Esophagus muscularis mucosa (tissue), 4 donors: ENCODE measurements around the gene CERS2.

ENCODE experiments used
- CTCF ChIP-seq, 3 experiments: fragments of 200-600 bp in 2 of 3; fragments of 450-650 bp in 1 of 3; sonication (generic) in 2 of 3; IDR thresholded peaks; one replicate each; pipeline ENCODE4 v1.5.1; 2017 to 2019; ENCODE audit warnings: antibody characterized with exemption in 3 of 3, mild to moderate bottlenecking in 2 of 3, moderate library complexity in 1 of 3
- EP300 ChIP-seq: sonication (generic); formaldehyde crosslinking; IDR thresholded peaks from one replicate; pipeline ENCODE4 v1.6.1; 2017; ENCODE audit warnings: antibody characterized with exemption
- POLR2A ChIP-seq: fragments of 450-650 bp; IDR thresholded peaks from one replicate; pipeline ENCODE4 v1.6.1; 2017; ENCODE audit warnings: antibody characterized with exemption, moderate library complexity, mild to moderate bottlenecking, low read depth
- POLR2AphosphoS5 ChIP-seq, 2 donors: sonication (generic); formaldehyde crosslinking; IDR thresholded peaks; one replicate each; pipeline ENCODE4 v1.6.1; 2017; ENCODE audit warnings: antibody characterized with exemption in 2 of 2

- no peak for TF ChIP-seq POLR2A
- no peak for TF ChIP-seq CTCF (IDR thresholded peaks at IDR 0.05)
- no peak for TF ChIP-seq POLR2AphosphoS5 (IDR thresholded peaks at IDR 0.05)
- TF ChIP-seq EP300 = no peak
Measured at GRCh38 chr1:150961756-150962155, 12.9 kb downstream of the CERS2 start.
